Skin of body (tissue), 2 donors: ENCODE data around the gene USP32. TPM values are rescaled to one million over a fixed set of nuclear protein-coding genes. Genes with fewer than 3 reads are reported as not detected.
"Not testable (repeated sequence)": the region's sequence is repeated elsewhere in the genome, so short reads cannot be mapped to it uniquely, and the experiment has no call there.

ENCODE experiments used
- DNase-seq: peaks from one replicate; lab custom pipeline; 2025; lab: John Stamatoyannopoulos, UW
- total RNA-seq: library from RNA; depleted of rRNA; stranded (reverse); fragments of >200 nt; gene quantifications from one replicate; pipeline ENCODE4 v1.2.3, GENCODE V29; 2014

The USP32 gene
- total RNA-seq, 1 donor from 2014 or later = 58.2 TPM

- no peak for DNase-seq
These were observed 151.6 kb downstream of the USP32 start for GRCh38 chr17:60240290-60240689.

GRCh38 chr17:60231691-60232090, 160.2 kb downstream of the USP32 start:
- DNase-seq = no peak

- peak; percentile 10 for DNase-seq
These were observed 160.7 kb downstream of the USP32 start for GRCh38 chr17:60231234-60231633.

- no peak for DNase-seq
These were observed 161.6 kb downstream of the USP32 start for GRCh38 chr17:60230358-60230757.

- DNase-seq = no peak
These were observed 162.6 kb downstream of the USP32 start for GRCh38 chr17:60229188-60229802.

GRCh38 chr17:60227276-60227675, 164.7 kb downstream of the USP32 start:
- not testable (repeated sequence) for DNase-seq

- DNase-seq = no peak
These were observed 167.9 kb downstream of the USP32 start for GRCh38 chr17:60224064-60224463.

- no peak for DNase-seq
These were observed 168.5 kb downstream of the USP32 start for GRCh38 chr17:60223456-60223855.

GRCh38 chr17:60218774-60219173, 173.2 kb downstream of the USP32 start:
- DNase-seq = not testable (repeated sequence)

GRCh38 chr17:60215895-60216294, 176.0 kb downstream of the USP32 start:
- not testable (repeated sequence) for DNase-seq

GRCh38 chr17:60211282-60211681, 180.7 kb downstream of the USP32 start:
- DNase-seq = not testable (repeated sequence)

GRCh38 chr17:60208302-60208701, 183.6 kb downstream of the USP32 start:
- DNase-seq = not testable (repeated sequence)

GRCh38 chr17:60205782-60206181, 186.2 kb downstream of the USP32 start:
- not testable (repeated sequence) for DNase-seq

GRCh38 chr17:60198630-60199029, 193.3 kb downstream of the USP32 start:
- not testable (repeated sequence) for DNase-seq

- DNase-seq = not testable (repeated sequence)
These were observed 197.8 kb downstream of the USP32 start for GRCh38 chr17:60194141-60194540.

- DNase-seq = no peak
These were observed 198.5 kb downstream of the USP32 start for GRCh38 chr17:60193482-60193881.

- not testable (repeated sequence) for DNase-seq
These were observed 198.9 kb downstream of the USP32 start for GRCh38 chr17:60193032-60193431.

- not testable (repeated sequence) for DNase-seq
These were observed 201.9 kb downstream of the USP32 start for GRCh38 chr17:60190032-60190431.

- no peak for DNase-seq
These were observed 203.2 kb downstream of the USP32 start for GRCh38 chr17:60188759-60189158.

GRCh38 chr17:60186846-60187745, 204.8 kb downstream of the USP32 start:
- not testable (repeated sequence) for DNase-seq

- not testable (repeated sequence) for DNase-seq
These were observed 205.6 kb downstream of the USP32 start for GRCh38 chr17:60186372-60186771.

- not testable (repeated sequence) for DNase-seq
These were observed 211.6 kb downstream of the USP32 start for GRCh38 chr17:60180380-60180779.
